IPS-20b (cell line): Measurements from ENCODE around the gene ADAT1.

Experiments used
- H3K27ac ChIP-seq: one replicate; pipeline ENCODE4 v1.5.1; 2013; ENCODE audit warnings: low read length
- H3K27me3 ChIP-seq: 2 replicates; pipeline ENCODE4 v1.6.1; 2013; ENCODE audit warnings: mild to moderate bottlenecking, low read length, inconsistent platforms; ENCODE audit not compliant: insufficient read depth
- H3K36me3 ChIP-seq: 2 replicates; pipeline ENCODE4 v1.6.1; 2013; ENCODE audit warnings: low read depth, mild to moderate bottlenecking, inconsistent platforms, low read length, moderate library complexity; ENCODE audit not compliant: insufficient read depth
- H3K4me1 ChIP-seq: 2 replicates; pipeline ENCODE4 v1.6.1; 2013; ENCODE audit warnings: mild to moderate bottlenecking, control low read depth, inconsistent platforms, low read length, moderate library complexity; ENCODE audit not compliant: insufficient read depth
- H3K4me3 ChIP-seq: 2 replicates; pipeline ENCODE4 v1.5.1; 2013; ENCODE audit warnings: mild to moderate bottlenecking, low read length, inconsistent platforms
- H3K9ac ChIP-seq: 2 replicates; pipeline ENCODE4 v1.6.1; 2013; ENCODE audit warnings: low read depth, mild to moderate bottlenecking, inconsistent platforms, low read length, moderate library complexity
- H3K9me3 ChIP-seq: 2 replicates; pipeline ENCODE4 v1.6.1; 2013; ENCODE audit warnings: mild to moderate bottlenecking, low read depth, low read length, inconsistent platforms; ENCODE audit not compliant: insufficient read depth

Gene ADAT1

DNA sequence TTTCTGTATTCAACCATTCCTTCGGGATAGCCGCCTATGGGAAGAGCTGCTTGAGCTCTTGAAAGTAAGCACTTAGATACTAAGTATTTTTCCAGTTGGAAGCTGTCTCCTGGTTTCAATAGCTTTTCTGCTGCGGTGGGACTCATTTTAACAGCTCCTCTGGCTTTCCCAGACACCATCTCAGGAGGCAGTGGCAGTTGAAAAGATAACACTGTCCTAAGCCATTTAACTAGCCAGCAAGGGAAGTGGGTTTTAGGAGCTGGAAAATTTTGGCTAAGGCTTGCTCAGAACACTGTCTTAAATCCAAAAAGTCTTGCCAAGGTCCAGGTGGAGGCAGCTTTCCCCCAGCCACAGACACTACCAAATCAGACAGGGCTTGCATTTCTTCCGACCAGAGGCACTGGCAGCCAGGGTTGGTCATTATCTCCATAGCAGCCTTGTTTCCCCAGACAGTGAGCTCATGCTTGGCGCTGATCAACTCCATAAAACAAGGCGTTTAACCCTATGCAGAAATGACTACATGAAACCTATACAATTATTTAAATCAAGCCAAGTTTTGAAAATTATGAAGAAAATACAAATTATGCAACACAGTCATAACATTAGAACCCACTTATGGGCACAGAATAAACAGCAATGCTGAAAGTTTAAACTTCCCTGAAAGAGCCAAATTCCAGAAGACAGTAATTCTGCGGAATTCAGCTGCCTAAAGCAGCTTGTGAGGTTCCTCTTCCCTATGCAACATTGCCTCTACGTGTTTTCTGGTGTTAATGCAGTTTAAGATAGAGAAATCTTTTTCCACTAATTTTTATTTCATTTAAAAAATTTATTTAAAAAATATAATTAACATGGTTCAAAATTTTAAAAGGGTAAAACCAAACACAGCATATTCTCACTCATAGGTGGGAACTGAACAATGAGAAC, 31.9 kb downstream of the ADAT1 start:
- no peak overlapping the region for H3K9ac ChIP-seq
- 0 out of 2 replicates have a peak, but pooled peaks cover 3% of the 10 kb centered on the region for H3K36me3 ChIP-seq
- no peak overlapping the region for H3K27ac ChIP-seq
- H3K4me3 ChIP-seq: no peak overlapping the region
- H3K27me3 ChIP-seq: no peaks in the 10 kb centered on the region
- peaks cover 26% of the 10 kb centered on the region for H3K4me1 ChIP-seq
- no peaks in the 10 kb centered on the region for H3K9me3 ChIP-seq

DNA sequence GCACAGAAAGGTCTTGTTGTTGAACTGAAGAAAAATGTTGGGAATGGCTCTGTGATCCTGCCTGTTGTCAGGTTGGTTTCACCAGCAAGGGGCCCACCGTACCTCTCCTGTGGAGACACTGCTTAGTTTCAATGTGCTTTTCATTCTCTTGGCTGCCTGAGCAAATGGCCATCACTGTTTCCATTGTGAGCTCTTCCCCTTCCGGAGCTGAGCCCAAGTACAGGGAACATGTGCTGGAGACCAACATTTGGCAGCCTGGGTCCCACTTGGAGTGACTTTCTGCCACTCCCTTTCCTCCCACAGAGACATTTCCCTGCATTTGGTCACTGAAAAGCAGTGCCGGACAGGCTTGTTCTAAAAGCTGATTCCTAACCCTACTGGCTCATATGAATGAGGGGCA, 33.8 kb downstream of the ADAT1 start:
- H3K9me3 ChIP-seq: no peaks in the 10 kb centered on the region
- no peak overlapping the region for H3K27ac ChIP-seq
- no peak overlapping the region for H3K9ac ChIP-seq
- H3K4me3 ChIP-seq: no peak overlapping the region
- H3K4me1 ChIP-seq: peaks cover 18% of the 10 kb centered on the region
- no peaks in the 10 kb centered on the region for H3K27me3 ChIP-seq
- H3K36me3 ChIP-seq: 0 out of 2 replicates have a peak, but pooled peaks cover 3% of the 10 kb centered on the region

DNA sequence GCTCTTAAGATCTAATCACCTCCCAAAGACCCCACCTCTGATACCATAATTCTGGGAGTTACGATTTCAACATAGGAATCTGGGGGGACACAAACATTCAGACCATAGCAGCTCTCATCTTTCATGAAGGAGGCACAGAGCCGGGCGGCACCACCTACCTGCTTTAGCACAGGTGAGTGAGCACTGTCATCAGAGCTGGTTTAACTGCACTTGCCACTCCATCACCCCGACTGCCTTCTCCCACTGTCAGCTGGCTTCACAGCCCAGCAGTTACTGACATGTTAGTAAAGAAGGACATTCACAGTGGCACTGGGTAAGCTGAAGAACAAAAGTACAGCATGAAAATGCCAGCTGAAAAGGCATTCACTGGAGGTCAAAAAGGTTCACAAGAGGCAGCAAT, 34.4 kb downstream of the ADAT1 start:
- H3K4me3 ChIP-seq: no peak overlapping the region
- peaks cover 16% of the 10 kb centered on the region for H3K4me1 ChIP-seq
- H3K9ac ChIP-seq: no peak overlapping the region
- 0 out of 2 replicates have a peak, but pooled peaks cover 3% of the 10 kb centered on the region for H3K36me3 ChIP-seq
- no peak overlapping the region for H3K27ac ChIP-seq
- no peaks in the 10 kb centered on the region for H3K27me3 ChIP-seq
- H3K9me3 ChIP-seq: no peaks in the 10 kb centered on the region

DNA sequence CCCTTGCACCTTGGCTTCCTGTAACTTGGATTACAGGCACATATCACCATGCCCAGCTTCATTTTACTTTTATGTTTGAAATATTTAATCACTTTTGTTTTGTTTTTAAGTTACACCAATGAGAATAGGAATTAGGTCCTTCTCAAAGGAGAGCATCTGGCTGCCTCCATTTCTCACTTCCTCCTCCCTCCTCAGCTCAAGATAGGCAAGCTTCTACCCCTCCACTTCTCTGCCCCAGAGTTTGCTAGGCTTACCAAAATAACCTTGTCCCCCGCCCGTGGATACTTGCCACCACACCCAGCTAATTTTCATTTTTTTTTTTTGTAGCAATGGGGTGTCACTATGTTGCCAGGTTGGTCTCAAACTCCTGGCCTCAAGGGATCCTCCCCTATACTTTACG, 39.0 kb downstream of the ADAT1 start:
- Histone ChIP-seq H3K27ac (no peak overlapping the region), H3K4me3 (no peak overlapping the region), H3K4me1 (no peaks in the 10 kb centered on the region), H3K36me3 (peaks cover 12% of the 10 kb centered on the region), H3K9me3 (no peaks in the 10 kb centered on the region), H3K27me3 (no peaks in the 10 kb centered on the region), H3K9ac (no peak overlapping the region)

DNA sequence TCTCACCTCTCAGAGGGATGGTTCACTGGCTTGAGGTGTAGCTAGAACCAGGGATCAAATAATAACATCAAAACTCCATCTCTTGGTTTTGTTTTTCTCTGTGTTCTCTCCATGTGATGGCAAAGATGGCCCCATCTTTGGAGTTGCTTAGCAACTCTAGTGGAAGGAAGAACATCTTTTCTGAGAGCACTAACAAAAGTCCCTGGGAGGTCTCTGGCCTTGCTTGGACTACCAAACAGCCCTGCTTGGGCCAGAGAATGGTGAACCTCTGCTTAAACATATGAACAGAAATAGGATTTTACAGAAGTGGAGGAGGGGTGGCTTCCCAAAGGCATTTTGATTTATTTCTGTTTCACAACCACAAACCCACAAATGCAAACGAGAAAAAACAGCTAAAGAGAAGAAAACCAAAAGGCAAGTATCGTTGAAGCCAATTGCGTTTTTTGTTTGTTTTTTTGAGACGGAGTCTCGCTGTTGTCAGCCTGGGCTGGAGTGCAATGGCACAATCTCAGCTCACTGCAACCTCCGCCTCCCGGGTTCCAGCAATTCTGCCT, 43.7 kb downstream of the ADAT1 start:
- H3K4me1 ChIP-seq: 0 out of 2 replicates have a peak, but pooled peaks cover 5% of the 10 kb centered on the region
- no peak overlapping the region for H3K4me3 ChIP-seq
- no peak overlapping the region for H3K27ac ChIP-seq
- no peak overlapping the region for H3K9ac ChIP-seq
- no peaks in the 10 kb centered on the region for H3K27me3 ChIP-seq
- no peaks in the 10 kb centered on the region for H3K9me3 ChIP-seq
- H3K36me3 ChIP-seq: peaks cover 49% of the 10 kb centered on the region

DNA sequence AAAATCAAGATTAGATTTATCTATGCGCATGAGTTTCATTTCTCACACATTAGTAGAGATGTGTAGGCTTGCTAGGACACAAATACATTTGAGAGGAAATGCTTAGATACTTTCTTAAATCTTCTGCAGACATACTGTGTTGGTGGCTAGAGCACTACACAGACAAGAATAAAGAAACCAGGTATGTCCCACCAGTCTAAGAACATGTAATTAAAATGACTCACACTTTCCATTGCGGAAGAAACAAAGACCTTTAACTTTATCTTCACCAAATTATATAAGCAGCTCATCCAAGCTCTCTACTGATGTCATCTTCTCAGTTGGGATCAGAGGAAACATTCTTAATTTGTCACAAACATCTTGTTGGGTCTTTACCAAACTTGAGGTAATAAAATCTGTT, 44.4 kb downstream of the ADAT1 start:
- no peak overlapping the region for H3K9ac ChIP-seq
- no peaks in the 10 kb centered on the region for H3K27me3 ChIP-seq
- H3K4me3 ChIP-seq: no peak overlapping the region
- H3K36me3 ChIP-seq: peaks cover 55% of the 10 kb centered on the region
- 0 out of 2 replicates have a peak, but pooled peaks cover 5% of the 10 kb centered on the region for H3K4me1 ChIP-seq
- no peaks in the 10 kb centered on the region for H3K9me3 ChIP-seq
- no peak overlapping the region for H3K27ac ChIP-seq

DNA sequence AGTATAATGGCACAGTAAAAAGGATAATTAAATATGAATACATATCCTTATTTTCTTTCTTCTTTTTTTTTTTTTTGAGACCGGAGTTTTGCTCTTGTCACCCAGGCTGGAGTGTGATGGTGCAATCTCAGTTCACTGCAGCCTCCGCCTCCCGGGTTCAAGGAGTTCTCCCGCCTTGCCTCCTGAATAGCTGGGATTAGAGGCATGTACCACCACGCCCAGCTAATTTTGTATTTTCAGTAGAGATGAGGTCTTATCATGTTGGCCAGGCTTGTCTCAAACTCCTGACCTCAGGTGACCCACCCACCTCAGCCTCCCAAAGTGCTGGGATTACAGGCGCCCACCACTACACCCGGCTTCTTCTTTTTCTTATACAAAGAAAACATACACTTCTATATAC, 44.9 kb downstream of the ADAT1 start:
- no peak overlapping the region for H3K9ac ChIP-seq
- no peaks in the 10 kb centered on the region for H3K9me3 ChIP-seq
- no peak overlapping the region for H3K27ac ChIP-seq
- H3K36me3 ChIP-seq: peaks cover 60% of the 10 kb centered on the region
- 0 out of 2 replicates have a peak, but pooled peaks cover 5% of the 10 kb centered on the region for H3K4me1 ChIP-seq
- no peaks in the 10 kb centered on the region for H3K27me3 ChIP-seq
- H3K4me3 ChIP-seq: no peak overlapping the region

DNA sequence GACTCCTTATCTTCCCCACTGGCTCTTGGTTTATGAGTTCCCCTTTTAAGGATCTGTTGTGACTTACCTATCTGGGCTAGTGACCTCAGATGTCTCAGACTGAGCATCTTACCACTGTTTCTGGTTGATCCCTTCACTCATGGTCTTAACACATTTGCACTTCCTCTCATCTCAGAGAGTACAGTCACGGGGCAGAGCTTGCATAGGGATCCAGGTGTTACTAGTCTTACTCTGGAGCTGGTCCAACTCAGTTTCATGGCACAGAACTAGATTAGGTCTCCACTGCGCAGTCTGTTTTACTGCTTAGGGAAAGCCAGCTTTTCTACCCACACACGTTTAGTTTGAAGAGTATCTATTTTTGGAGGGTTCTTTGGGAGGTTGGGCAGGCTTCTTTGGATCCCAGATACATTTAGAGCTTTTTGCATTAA, 46.7 kb downstream of the ADAT1 start:
- peaks cover 75% of the 10 kb centered on the region for H3K36me3 ChIP-seq
- H3K27ac ChIP-seq: no peak overlapping the region
- H3K9me3 ChIP-seq: no peaks in the 10 kb centered on the region
- H3K4me1 ChIP-seq: 0 out of 2 replicates have a peak, but pooled peaks cover 5% of the 10 kb centered on the region
- no peak overlapping the region for H3K9ac ChIP-seq
- H3K27me3 ChIP-seq: no peaks in the 10 kb centered on the region
- no peak overlapping the region for H3K4me3 ChIP-seq

DNA sequence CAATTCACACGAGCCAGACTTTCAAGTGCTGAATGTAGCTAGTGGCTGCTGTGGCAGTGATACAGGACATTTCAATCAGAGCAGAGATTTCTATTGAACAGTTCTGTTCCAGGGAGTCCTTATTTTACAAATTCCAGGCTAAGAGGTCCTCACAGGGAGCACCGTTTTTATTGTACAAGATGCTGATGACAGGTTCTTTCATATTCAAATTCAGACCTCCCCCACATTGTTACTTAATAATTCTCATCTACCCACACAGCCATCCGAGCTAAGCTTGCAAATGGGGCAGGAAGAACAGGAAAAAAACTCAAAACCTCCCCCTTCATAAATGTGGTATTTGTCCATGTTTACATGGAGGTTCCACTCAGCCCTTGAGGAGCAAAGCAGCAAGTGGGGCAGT, 47.1 kb downstream of the ADAT1 start:
- Histone ChIP-seq H3K27me3 (no peaks in the 10 kb centered on the region), H3K36me3 (peaks cover 80% of the 10 kb centered on the region), H3K4me1 (0 out of 2 replicates have a peak, but pooled peaks cover 5% of the 10 kb centered on the region), H3K9me3 (no peaks in the 10 kb centered on the region), H3K4me3 (no peak overlapping the region), H3K27ac (no peak overlapping the region), H3K9ac (no peak overlapping the region)

DNA sequence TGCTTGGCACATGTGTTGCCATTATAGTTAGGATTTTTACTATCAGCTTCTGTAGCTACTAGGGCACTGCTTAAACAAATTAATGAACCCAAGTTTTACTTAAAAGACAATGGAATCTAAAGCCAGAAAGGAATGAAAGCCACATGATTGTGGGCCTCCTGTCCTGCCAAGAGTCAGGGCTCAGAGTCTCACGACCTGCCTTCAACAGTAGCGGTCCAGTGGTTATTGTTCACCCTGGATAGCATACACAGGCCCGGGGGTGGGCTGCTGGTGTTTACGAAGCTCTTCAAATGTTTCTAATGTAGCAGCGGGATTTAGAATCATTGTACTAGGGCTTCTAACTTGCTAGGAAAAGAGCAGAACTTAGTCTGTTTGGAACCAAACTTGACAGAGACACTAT, 49.1 kb downstream of the ADAT1 start:
- Histone ChIP-seq H3K27ac (no peak overlapping the region), H3K4me3 (no peak overlapping the region), H3K4me1 (0 out of 2 replicates have a peak, but pooled peaks cover 5% of the 10 kb centered on the region), H3K27me3 (no peaks in the 10 kb centered on the region), H3K9me3 (no peaks in the 10 kb centered on the region), H3K36me3 (peaks cover 87% of the 10 kb centered on the region), H3K9ac (no peak overlapping the region)

DNA sequence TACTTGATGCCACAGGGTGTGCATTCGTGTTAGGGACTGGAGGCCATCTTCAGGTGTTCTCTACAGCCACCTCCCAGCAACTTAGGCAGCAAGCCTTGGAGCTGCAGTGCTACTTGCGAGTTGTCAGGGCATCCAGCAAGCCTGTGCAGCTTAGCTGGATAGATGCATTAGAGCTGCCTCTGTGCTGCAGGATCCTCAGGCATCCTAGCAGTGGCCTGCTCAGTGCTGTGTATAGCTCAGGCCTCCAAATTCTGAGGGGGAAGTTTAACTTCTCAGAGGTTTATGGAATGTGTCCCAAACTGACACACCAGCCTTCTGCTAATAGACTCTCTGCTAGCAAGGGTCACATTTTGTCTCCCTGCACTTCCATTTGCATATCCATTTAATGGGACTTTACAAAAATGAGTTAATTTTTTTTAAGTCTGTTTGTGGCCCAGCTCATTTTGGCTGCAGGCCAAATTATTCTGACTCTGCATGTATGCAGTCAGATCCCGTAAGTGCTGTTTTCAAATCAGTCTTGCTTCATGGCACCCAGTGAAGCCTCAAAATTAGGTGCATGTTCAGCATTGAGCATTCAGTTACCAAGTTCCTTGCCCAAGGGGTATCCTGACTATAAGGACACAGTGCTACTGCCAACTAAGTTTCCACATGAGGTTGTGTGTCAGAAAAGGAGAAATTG, 50.1 kb downstream of the ADAT1 start:
- Histone ChIP-seq H3K4me1 (0 out of 2 replicates have a peak, but pooled peaks cover 5% of the 10 kb centered on the region), H3K9me3 (no peaks in the 10 kb centered on the region), H3K27me3 (no peaks in the 10 kb centered on the region), H3K36me3 (peaks cover 88% of the 10 kb centered on the region), H3K4me3 (no peak overlapping the region), H3K9ac (no peak overlapping the region), H3K27ac (no peak overlapping the region)
